Stimulated activated CD8-positive, alpha-beta memory T cell treated with anti-CD3 and anti-CD28 coated beads, Interleukin-15, amount 100 ng/mL, for 1 hour (primary cell): ENCODE results near the gene GDA.
A peak's percentile ranks its signal among the peaks of the same experiment; 100 is the strongest.
"Not testable (repeated sequence)": the region's sequence is repeated elsewhere in the genome, so short reads cannot be mapped to it uniquely, and the experiment has no call there.

Source experiments
- DNase-seq: peaks from one replicate; pipeline ENCODE4 v3.0.0-alpha.2; 2020; ENCODE audit warnings: low read depth

The GDA gene

DNA sequence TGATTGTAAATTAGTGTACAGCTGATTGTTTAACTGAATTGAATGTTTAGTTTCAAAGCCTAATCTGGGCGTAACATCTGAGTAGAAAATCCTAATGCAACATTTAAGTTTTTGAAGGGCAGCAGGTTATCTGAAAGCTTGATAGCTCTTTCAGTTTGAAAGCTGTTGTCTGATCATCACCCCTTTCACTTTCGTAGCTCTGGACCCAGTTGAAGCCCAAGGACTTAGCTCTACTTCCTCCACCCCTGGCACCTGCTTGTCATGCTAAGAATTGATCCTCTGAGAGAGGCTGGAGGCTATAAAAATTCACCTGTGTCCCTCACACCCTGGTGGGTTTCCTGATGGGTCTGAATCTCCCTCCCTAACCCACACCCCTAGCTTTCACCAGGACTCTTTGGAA, 129.7 kb downstream of the GDA start:
- DNase-seq: no peak

DNA sequence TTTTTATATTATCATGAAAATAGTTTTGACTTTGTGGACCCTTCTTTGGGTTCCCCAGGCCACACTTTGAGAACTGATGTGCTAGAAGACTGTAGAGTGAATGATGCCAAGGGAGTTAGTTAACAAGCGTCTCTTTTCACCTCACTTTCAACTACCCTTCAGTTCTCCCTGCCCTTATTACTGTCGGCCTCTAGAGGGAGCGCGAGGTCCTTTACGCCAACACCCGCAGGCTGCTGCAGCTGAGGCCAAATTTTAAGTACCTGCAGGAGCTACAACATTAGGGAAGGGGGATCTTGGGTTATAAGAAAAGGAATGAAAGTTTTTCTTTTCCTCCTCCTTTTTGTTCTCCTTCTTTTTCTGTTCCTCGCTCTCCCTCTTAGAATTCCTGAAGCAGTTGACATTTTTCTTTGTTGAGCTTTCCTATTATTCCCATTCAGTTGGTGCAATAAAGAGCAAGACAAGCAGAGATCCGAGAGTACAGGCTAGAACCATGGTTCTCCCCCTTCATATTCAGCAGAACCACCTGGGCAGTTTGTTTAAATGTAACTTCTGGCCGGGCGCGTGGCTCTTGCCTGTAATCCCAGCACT, 131.8 kb downstream of the GDA start:
- DNase-seq: peak; percentile 49

DNA sequence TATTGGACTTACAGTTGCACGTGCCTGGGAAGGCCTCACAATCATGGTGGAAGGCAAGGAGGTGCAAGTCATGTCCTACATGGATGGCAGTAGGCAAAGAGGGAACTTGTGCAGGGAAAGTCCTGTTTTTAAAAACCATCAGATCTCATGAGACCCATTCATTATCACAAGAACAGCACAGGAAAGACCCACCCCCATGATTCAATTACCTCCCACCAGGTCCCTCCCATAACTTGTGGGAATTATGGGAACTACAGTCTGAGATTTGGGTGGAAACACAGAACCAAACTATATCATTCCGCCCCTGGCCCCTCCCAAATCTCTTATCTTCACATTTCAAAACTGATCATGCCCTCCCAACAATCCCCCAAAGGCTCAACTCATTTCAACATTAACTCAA, 140.2 kb downstream of the GDA start:
- DNase-seq: no peak

DNA sequence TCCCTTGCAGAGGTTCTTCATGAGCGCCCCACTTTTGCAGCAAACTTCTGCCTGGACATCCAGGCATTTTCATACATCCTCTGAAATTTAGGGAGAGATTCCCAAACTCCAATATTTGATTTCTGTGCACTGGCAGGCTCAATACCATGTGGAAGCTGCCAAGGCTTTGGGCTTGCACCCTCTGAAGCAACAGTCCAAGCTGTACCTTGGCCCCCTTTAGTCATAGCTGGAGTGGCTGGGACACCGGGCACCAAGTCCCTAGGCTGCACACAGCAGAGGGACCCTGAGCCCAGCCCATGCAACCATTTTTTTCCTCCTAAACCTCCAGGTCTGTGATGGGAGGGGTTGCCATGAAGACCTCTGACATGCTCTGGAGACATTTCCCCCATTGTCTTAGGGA, 141.1 kb downstream of the GDA start:
- no peak for DNase-seq

DNA sequence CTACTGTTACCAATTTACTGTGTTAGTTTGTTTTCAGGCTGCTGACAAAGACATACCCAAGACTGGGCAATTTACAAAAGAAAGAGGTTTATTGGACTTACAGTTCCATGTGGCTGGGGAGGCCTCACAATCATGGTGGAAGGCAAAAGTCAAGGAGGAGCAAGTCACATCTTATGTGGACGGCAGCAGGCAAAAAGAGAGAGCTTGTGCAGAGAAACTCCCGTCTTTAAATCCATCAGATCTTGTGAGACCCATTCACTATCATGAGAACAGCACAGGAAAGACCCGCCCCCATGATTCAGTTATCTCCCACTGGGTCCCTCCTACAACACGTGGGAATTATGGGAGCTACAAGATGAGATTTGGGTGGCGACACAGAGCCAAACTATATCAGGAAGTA, 142.3 kb downstream of the GDA start:
- not testable (repeated sequence) for DNase-seq

DNA sequence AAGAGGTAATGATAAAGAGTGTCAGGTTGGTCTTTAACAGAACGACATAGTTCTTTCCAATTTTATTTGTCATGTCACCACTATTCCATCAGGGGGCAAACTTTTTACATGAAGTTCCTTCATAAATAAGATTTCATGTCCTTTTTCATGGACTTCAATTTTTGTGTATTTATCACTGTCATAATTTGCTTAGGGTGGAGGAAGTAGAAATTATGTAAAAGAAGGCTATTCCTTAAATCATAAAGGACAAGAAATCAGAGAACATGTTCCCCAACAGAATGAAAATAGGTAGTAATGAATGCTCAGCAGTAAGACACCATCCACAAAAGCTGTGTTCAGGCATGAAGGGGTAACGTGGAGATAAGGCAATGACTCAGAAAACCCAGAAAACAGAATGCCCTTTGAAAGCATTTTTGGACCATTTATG, 143.0 kb downstream of the GDA start:
- no peak for DNase-seq

DNA sequence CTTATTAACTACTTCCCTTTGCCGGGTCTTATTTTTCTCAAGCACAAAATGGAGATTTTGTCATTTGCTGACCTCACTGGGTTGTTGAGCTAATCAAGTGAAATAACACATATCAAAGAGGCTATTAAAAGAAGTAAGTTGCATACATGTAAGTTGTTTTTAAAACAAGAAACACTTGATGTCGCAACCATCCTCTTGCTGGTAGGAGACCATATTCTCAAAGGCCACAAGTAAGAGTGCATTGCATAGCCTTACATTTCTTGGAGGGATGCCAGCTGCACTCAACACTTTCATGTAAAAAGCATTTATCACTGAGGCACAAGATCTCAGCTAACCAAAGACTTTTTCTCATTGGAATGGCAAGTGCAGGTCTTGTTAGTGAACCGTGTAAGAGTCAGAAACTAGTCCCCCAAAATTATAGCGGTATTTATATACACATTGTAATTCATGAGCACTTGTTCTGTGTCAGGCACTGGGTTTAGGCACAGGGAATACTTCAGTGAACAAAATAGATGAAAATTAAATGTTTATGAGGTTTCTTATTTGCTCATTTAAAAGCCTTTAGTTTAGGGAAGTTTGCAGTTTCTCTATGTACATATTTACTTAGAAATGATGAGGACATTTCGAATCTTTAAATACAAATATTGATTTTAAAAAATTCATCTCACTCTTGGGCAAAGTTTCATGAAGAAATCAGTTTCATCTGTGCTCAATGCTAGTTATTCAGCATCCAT, 143.8 kb downstream of the GDA start:
- no peak for DNase-seq

DNA sequence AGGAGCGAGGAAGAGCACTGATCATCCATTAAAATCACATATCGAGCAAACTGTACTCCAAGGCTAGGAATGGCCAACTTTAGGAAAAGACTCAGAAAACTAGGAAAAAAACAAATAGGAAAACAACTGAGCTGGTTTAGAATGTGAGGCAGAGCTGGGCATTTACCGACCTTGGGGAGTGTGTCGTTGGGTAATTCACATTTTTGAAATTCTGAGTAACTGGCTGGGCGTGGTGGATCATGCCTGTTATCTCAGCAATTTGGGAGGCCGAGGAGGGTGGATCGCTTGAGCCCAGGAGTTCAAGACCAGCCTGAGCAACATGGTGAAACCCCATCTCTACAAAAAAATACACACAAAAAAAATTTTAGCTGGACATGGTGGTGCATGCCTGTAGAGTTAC, 145.7 kb downstream of the GDA start:
- no peak for DNase-seq

DNA sequence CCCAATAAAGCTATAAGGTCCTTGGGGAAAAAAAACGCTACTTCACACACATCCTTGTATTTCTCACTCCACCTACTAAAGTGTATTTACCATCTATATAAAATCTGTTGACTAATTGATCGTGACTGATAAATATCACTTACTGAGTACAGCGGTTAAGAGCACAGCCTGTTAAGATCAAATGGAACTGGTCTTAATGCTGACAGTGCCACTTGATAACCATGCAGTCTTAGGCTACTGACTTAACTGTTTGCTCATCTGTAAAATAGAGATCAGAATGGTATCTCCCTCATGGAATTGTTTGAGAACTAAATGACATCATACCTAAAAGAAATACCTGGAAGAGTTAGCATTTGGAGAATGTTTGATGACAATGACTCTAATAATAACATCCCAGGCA, 148.3 kb downstream of the GDA start:
- no peak for DNase-seq

DNA sequence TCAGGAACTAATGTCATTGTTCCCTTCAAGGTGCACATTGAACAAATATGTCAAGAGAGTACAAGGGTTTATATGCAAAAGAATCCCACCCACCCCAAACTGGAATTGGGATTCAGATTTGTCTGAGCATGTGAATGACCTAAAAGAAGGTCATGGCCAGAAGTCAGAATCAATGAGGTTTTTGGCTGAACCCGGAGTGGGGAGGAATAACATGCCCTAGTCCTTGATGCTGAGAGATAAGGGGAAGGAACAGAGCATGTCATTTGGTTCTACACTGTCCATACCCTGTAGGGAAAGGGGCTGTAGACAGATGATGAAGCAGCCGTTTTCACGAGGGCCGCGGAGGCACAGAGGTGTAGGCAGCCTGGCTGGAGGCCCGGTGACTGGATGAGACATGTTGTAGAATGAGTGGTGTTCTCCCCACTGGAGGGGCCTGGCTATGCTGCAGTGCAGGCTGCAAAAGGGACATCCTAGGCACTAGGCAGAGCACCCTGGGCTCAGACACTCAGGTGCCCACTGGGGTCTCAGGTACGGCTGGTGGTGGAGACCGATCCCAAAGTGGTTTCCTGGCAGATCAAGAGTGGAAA, 149.9 kb downstream of the GDA start:
- no peak for DNase-seq

DNA sequence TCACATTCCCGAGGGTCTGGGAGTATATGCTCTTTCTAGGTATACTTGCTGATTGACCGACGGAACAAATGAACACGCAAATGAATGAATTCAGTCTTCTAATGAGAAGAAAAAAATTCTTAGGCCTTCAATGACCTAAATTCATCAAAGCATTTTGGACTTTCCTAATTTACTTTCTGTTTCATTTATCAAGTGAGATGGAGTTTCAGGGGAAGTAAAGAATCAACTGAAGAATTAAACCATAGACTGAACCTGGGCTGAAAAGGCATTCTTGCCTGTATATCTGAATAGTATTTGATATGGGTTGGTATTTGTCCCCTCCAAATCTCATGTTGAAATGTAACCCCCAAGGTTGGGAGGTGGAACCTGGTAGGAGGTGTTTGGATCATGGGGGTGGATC, 151.6 kb downstream of the GDA start:
- no peak for DNase-seq
